Common myeloid progenitor, CD34-positive (primary cell): Measurements from ENCODE around the gene AIMP1.

ENCODE experiments used
- CTCF ChIA-PET: fragments of 350-600 bp; sonication (Branson Sonifier 250); formaldehyde crosslinking; loops from one replicate; lab custom pipeline; 2021; ENCODE audit warnings: antibody characterized with exemption; lab: Charles Lee
- POLR2A ChIA-PET: fragments of 350-600 bp; sonication (Branson Sonifier 250); formaldehyde crosslinking; loops from one replicate; lab custom pipeline; 2021; ENCODE audit warnings: antibody characterized with exemption; lab: Charles Lee
- DNase-seq, 3 donors: peaks; one replicate each; pipeline versions ENCODE4 v3.0.0 to v3.0.0-alpha.2; 2013
- H3K27ac ChIP-seq, 2 experiments: 1 replicate in 1 of 2; 2 replicates in 1 of 2; pipeline ENCODE4 v1.7.0; 2013; ENCODE audit warnings: inconsistent platforms in 2 of 2, low read length in 2 of 2, mild to moderate bottlenecking in 2 of 2, low read depth in 1 of 2, moderate library complexity in 1 of 2; ENCODE audit not compliant: severe bottlenecking in 2 of 2, insufficient read depth in 1 of 2, poor library complexity in 1 of 2
- H3K27me3 ChIP-seq, 5 experiments: replicated peaks in 2 of 5; 1 replicate in 3 of 5; 2 replicates in 2 of 5; pipeline versions ENCODE4 v1.6.1 to v1.7.0; 2013; ENCODE audit warnings: low read length in 4 of 5, mild to moderate bottlenecking in 2 of 5, moderate library complexity in 2 of 5, inconsistent platforms in 1 of 5; ENCODE audit not compliant: insufficient read depth in 5 of 5, control insufficient read depth in 4 of 5
- H3K36me3 ChIP-seq, 4 experiments: 1 replicate in 2 of 4; 2 replicates in 2 of 4; pipeline versions ENCODE4 v1.6.1 to v1.7.0; 2013; ENCODE audit warnings: low read length in 3 of 4, control low read depth in 1 of 4, mild to moderate bottlenecking in 1 of 4; ENCODE audit not compliant: control insufficient read depth in 4 of 4, insufficient read depth in 4 of 4
- H3K4me1 ChIP-seq, 4 experiments: 1 replicate in 3 of 4; 2 replicates in 1 of 4; pipeline versions ENCODE4 v1.6.1 to v1.7.1; 2013; ENCODE audit warnings: low read length in 3 of 4, mild to moderate bottlenecking in 3 of 4, control low read depth in 1 of 4, inconsistent platforms in 1 of 4, moderate library complexity in 1 of 4; ENCODE audit not compliant: control insufficient read depth in 4 of 4, insufficient read depth in 4 of 4; ENCODE audit errors: control extremely low read depth in 1 of 4
- H3K4me3 ChIP-seq, 7 experiments: 1 replicate in 4 of 7; 2 replicates in 3 of 7; pipeline versions ENCODE4 v1.5.1 to v1.7.0; 2013; ENCODE audit warnings: mild to moderate bottlenecking in 7 of 7, low read length in 6 of 7, moderate library complexity in 6 of 7, inconsistent platforms in 2 of 7, low read depth in 2 of 7, control low read depth in 1 of 7; ENCODE audit not compliant: insufficient read depth in 4 of 7, control insufficient read depth in 1 of 7; ENCODE audit errors: extremely low read depth in 1 of 7
- H3K9me3 ChIP-seq, 5 experiments: 1 replicate in 4 of 5; 2 replicates in 1 of 5; pipeline versions ENCODE4 v1.6.1 to v1.7.1; 2013; ENCODE audit warnings: low read length in 4 of 5, mild to moderate bottlenecking in 2 of 5, inconsistent platforms in 1 of 5, low read depth in 1 of 5, moderate library complexity in 1 of 5; ENCODE audit not compliant: control insufficient read depth in 4 of 5, insufficient read depth in 2 of 5; ENCODE audit errors: control extremely low read depth in 1 of 5
- whole genome bisulfite sequencing: methylation state at CpG from one replicate; pipeline ENCODE4 v1.1.5; 2013; ENCODE audit not compliant: insufficient coverage; 5-methylcytosine and 5-hydroxymethylcytosine counted together

Gene AIMP1

GRCh38 chr4:106306561-106306960, 9.8 kb upstream of the AIMP1 start:
- H3K4me1 ChIP-seq = no peaks in the 10 kb centered on the region
- no peak for DNase-seq
- no peaks in the 10 kb centered on the region for H3K9me3 ChIP-seq
- peaks cover 4 to 18% (median 5%) of the 10 kb centered on the region in 4 experiments for H3K36me3 ChIP-seq
- ChIA-PET CTCF (no interaction called here), POLR2A (no interaction called here)
- no peaks in the 10 kb centered on the region for H3K27me3 ChIP-seq
- no peak overlapping the region for H3K4me3 ChIP-seq
- no peak overlapping the region for H3K27ac ChIP-seq

DNA sequence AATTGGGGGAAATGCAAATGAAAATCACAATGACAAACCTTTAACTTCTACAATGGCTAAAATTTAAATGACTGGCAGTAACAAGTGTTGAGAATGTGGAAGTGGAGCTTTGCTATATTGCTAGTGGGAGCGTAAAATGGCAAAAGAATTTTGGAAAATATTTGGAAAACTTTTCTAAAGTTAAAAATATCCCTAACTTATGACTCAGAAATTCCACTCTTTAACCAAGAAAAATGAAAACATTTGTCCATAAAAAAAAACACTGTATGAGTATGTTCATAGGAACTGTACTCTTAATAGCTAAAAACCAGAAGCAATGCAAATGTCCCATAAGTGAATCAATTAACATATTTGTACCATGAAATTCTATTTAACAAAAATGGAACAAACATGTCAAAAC, 4.0 kb upstream of the AIMP1 start:
- Histone ChIP-seq H3K4me3 (no peak overlapping the region), H3K27ac (no peak overlapping the region), H3K27me3 (no peaks in the 10 kb centered on the region), H3K36me3 (peaks cover 0 to 7% (median 3%) of the 10 kb centered on the region in 4 experiments), H3K9me3 (no peaks in the 10 kb centered on the region), H3K4me1 (peaks cover 9 to 21% (median 12%) of the 10 kb centered on the region in 4 experiments)
- DNase-seq = no peak
- no CpG with 5 or more reads among the region's 1 CpG for WGBS
- ChIA-PET POLR2A (no interaction called here), CTCF (no interaction called here)

- Histone ChIP-seq H3K27ac (no peak overlapping the region), H3K4me3 (no peak overlapping the region), H3K9me3 (no peaks in the 10 kb centered on the region), H3K4me1 (peaks cover 16 to 28% (median 18%) of the 10 kb centered on the region in 4 experiments), H3K27me3 (no peaks in the 10 kb centered on the region), H3K36me3 (peaks cover 0 to 7% (median 3%) of the 10 kb centered on the region in 4 experiments)
- CTCF ChIA-PET = interaction anchor here (1.1 to 1.4 kb wide), 2 partner anchors 8 to 58 kb away, joined by 3 to 12 read pairs; no protein-coding TSS in a partner anchor
- no peak for DNase-seq
- no CpG with 5 or more reads among the region's 3 CpGs for WGBS
- POLR2A ChIA-PET = no interaction called here
Measured at GRCh38 chr4:106312997-106313522, 3.3 kb upstream of the AIMP1 start.

DNA sequence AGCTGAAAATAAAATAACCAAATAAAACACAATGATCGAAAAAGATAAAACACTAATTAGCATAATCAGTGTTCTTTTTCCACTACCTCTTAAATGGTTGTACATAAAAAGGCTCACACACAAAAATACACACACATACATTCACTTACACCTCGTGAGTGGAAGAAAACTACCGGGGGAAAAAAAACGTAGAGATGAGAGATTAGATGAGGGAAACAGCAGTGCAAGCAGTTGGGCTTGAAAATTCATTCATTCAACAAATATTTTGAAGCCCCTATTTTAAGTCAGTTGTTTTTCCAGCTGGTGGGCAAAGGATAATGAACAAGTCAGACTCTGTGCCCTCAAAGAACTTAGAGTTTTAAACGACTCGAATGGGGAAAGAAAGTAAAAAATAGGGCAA, 1.4 kb upstream of the AIMP1 start:
- no CpG with 5 or more reads among the region's 6 CpGs for WGBS
- no peaks in the 10 kb centered on the region for H3K36me3 ChIP-seq
- H3K9me3 ChIP-seq = no peaks in the 10 kb centered on the region
- ChIA-PET POLR2A (interaction anchor here (0.6 to 0.9 kb wide), 2 partner anchors 11 to 13 kb away, joined by 3 read pairs; no protein-coding TSS in a partner anchor), CTCF (interaction anchor here (1.6 kb wide), 1 partner anchor 12 kb away, joined by 4 read pairs; no protein-coding TSS in a partner anchor)
- H3K4me3 ChIP-seq = peak overlapping the region in 6 of 7 experiments; percentile 95 to 100 (median 98)
- H3K4me1 ChIP-seq = peaks cover 17 to 33% (median 19%) of the 10 kb centered on the region in 4 experiments
- H3K27ac ChIP-seq = peak overlapping the region; percentile 100
- no peaks in the 10 kb centered on the region for H3K27me3 ChIP-seq
- peak in 2 of 3 donors; percentile 5 to 24 for DNase-seq

DNA sequence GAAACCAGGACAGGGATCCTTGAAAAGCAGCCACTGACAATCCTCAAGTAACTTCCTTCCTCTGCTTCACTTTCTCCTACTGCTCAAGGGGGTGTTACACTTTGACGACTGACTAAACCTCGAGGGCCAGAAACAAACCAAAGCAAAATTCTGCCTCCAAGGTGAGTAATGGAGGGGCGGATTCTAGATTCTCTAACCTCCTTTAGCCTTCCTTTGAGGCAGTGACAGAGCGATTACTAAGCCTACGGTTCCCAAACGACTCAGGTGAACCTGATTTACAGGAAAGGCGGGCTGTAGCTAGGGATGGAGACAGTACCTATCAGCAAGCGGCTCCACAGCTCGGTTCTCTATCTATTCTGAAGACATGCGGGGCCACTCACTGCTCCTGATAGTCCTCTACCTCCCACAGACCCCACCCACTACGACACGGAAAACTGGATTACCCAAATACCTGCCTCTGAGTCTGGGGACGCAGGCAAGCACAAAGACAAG, 828 bp upstream of the AIMP1 start:
- DNase-seq = peak; percentile 28 to 69 (median 66)
- H3K4me1 ChIP-seq = peaks cover 17 to 33% (median 19%) of the 10 kb centered on the region in 4 experiments
- CTCF ChIA-PET = interaction anchor here (1.6 kb wide), 1 partner anchor 12 kb away, joined by 4 read pairs; no protein-coding TSS in a partner anchor
- WGBS = 0% methylated on average over 12 of the region's 13 CpGs
- H3K36me3 ChIP-seq = peaks cover 0 to 3% (median under 1%) of the 10 kb centered on the region in 4 experiments
- H3K27ac ChIP-seq = peak overlapping the region; percentile 100
- peak overlapping the region; percentile 89 to 100 (median 98) for H3K4me3 ChIP-seq
- no peaks in the 10 kb centered on the region for H3K27me3 ChIP-seq
- no peaks in the 10 kb centered on the region for H3K9me3 ChIP-seq
- POLR2A ChIA-PET = interaction anchor here (0.9 to 1.1 kb wide), 3 partner anchors 12 to 30 kb away, joined by 3 read pairs; no protein-coding TSS in a partner anchor

- Histone ChIP-seq H3K4me1 (peaks cover 17 to 33% (median 19%) of the 10 kb centered on the region in 4 experiments), H3K4me3 (peak overlapping the region; percentile 89 to 100 (median 98)), H3K36me3 (peaks cover 0 to 6% (median 3%) of the 10 kb centered on the region in 4 experiments), H3K9me3 (no peaks in the 10 kb centered on the region), H3K27ac (peak overlapping the region; percentile 100), H3K27me3 (no peaks in the 10 kb centered on the region)
- ChIA-PET CTCF (no interaction called here), POLR2A (no interaction called here)
- 11% methylated on average over 9 of the region's 13 CpGs for WGBS
- no peak for DNase-seq
Measured at GRCh38 chr4:106316773-106317409, 541 bp downstream of the AIMP1 start.

DNA sequence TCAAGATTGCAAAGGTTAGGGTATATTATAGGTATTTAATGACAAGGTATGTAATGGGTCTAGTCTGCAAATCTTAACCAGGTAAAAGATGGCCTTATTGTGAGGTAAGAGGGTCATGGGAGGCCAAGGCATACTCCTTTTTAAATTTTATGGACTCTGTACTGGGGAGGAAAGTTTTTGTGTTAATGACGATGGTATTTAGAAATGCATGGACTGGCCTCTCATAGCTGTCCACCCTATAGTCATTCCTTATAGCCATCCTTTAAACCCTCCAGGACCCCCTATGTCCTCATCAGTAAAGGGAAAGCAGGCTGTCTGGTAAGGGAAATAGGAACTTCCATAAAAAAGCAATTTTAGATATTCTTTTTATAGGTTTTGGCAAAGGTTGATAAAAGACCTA, 1.5 kb downstream of the AIMP1 start:
- Histone ChIP-seq H3K27me3 (no peaks in the 10 kb centered on the region), H3K27ac (peak overlapping the region in 1 of 2 experiments; percentile 100), H3K4me1 (peaks cover 17 to 33% (median 19%) of the 10 kb centered on the region in 4 experiments), H3K36me3 (peaks cover 0 to 6% (median 3%) of the 10 kb centered on the region in 4 experiments), H3K4me3 (peak overlapping the region in 5 of 7 experiments; percentile 2 to 100 (median 98)), H3K9me3 (no peaks in the 10 kb centered on the region)
- POLR2A ChIA-PET = no interaction called here
- CTCF ChIA-PET = no interaction called here
- WGBS = no CpG with 5 or more reads among the region's 1 CpG
- DNase-seq = no peak
